ENCODE results near the gene SMYD2.
"Not testable (repeated sequence)": the region's sequence is repeated elsewhere in the genome, so short reads cannot be mapped to it uniquely, and the experiment has no call there.

Gene SMYD2

DNA sequence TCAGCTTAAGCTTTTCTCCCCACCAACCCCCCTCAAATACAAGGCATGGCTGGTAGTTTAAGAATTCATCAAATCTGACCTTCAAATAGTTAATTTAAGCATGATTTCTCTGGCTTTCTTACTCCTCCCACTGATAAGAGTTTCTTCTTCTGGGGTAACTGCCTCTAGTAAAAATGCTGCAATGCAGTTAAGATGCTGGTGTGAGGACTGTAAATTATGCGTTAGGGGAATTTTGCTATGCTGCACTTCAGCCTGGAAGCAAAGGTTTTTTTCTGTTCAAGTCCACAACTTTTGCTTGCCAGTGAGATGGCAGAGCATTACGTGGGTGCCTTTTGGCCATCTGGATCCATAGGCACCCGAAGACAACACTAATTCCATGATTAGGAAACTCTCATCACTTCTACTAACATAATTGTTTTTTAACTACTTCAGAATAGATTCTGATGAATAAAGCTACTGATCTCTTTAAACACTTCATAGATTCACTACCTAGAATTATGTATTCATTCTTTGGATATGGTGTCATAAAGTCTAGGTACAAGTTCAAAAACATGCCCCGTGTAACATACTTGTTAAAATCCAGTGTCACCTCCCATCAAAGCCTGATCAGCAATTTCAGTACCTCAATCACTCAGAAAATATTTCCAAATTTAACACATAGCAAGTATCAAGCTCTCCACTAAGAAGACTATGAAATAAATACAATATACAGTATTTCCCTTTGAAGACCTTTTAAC is 8.8 kb upstream of the SMYD2 start:
- no peak for DNase-seq (ENCODE audit: low read depth)

DNA sequence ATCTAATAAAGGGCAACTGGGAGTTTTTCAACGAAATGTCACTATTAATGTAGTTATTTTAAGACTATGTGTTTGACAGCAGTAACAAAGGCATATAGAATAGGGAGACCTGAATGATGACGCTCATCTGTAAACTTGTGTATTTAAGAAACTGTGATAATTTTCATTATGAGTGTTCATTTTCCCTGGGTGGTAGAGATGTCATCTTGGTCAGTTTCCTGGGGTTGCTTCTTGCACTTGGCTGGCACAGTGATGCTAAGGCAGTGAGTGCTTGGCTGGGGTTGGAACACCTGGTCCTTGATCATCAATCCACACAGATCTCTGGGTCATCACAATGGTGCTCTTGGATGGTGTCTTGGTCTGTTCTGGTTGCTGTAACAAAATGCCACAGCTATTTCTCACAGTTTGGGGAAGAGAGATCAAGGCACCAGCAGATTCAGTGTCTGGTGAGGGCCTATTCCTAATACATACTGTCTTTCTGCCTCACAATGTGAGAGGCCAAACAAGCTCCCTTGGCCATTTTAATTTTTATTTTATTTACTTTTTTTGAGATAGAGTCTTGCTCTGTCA is 7.9 kb upstream of the SMYD2 start:
- DNase-seq (ENCODE audit: low read depth): no peak

DNA sequence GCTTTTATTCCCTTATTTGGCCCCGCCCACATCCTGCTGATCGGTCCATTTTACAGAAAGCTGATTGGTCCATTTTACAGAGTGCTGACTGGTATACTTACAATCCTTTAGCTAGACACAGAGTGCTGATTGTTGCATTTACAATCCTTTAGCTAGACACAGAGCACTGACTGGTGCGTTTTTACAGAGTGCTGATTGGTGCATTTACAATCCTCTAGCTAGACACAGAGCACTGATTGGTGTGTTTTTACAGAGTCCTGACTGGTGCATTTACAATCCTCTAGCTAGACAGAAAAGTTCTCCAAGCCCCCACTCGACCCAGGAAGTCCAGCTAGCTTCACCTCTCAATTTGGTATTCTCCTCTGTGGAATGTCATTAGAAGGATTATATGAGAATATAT is 5.3 kb upstream of the SMYD2 start:
- DNase-seq (ENCODE audit: low read depth): not testable (repeated sequence)

DNA sequence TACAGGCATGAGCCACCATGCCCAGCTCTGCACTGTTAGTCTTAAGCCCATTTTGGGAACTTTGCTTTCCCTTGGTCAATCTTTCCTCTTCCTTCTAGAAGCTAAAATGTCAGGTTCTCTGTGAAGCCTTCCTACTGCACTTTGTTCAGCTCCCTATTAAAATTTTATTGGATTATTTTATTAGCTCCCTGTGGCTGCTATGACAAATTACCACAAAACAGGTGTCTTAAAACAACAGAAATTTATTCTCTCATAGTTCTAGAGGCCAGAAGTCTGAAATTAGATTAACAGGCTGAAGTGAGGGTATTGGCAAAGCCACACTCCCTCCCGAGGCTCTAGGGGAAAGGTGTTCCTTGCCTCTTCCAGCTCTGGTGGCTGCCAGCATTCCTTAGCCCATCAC is 4.2 kb upstream of the SMYD2 start:
- DNase-seq (ENCODE audit: low read depth): no peak

DNA sequence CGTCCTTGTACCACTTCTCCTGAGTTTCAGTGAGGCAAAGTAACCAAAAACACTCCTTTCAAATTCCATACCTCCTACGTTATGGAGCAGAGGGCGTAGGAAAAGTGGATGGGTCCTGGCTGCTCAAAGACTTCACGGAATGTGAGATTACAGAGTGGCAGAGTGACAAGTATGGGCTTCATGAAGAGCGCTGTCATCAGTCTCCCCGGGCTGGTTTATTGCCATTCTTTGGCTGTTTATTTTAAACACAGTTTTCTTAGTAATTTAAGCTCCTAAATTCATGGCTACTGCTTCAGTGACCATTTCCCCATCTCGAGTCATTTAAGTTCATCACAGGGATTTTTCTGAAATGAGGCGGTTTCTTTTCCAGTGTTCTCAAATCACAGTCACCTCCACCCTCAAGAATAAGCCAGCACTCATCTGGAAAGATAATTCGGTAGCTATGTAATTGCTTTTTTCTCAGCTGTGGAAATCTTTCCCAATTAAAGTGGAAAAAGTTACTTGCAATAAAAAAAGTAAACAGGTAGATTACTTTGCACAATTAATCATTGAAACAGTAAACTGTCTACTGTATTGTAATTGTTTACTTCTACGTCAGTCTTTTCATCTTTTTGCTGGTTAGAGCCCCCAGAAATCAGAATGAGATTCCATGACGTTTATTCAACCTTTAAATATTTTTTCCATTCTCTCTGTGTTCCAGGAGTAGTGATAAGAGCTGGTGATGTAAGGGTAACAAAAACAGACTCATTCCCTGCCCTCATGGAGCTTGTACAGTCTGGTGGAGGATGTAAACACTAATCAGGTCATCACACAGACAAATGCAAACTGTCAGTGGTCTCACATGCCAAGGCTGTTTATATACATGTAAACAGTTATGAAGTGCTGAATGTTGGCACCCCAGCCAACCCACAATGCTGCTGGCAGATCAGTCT is 3.0 kb upstream of the SMYD2 start:
- DNase-seq (ENCODE audit: low read depth): no peak

DNA sequence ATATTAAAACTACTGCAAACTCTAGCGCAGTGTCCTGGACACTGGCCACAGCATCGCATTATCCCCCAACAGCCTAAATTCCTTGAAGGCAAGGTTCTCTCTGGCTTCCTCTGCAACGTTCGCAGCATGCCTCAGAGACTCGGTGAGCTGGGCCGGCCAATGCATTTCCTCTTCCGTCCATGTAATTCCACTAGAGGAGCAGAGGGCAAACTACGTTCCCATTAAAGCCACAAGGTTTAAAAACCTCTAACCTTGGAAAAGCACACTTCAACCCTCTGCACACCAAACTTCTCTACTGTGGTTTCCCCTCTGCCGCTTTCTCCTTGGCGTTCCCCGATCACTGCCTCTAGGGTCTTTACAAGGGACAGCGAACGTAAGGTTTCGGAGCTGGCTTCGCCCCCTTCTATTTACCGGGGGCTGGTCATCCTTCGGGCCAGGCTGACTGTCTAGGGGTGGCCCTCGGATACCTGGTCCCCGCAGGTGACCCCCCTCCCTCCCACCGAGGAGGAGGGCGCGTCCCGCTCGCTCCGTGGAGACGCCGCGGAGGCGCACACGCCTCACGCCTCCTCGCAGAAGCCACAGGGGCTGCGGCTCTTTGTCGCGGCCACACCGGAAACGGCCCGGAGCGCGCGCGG is 456 bp upstream of the SMYD2 start:
- DNase-seq (ENCODE audit: low read depth): no peak

DNA sequence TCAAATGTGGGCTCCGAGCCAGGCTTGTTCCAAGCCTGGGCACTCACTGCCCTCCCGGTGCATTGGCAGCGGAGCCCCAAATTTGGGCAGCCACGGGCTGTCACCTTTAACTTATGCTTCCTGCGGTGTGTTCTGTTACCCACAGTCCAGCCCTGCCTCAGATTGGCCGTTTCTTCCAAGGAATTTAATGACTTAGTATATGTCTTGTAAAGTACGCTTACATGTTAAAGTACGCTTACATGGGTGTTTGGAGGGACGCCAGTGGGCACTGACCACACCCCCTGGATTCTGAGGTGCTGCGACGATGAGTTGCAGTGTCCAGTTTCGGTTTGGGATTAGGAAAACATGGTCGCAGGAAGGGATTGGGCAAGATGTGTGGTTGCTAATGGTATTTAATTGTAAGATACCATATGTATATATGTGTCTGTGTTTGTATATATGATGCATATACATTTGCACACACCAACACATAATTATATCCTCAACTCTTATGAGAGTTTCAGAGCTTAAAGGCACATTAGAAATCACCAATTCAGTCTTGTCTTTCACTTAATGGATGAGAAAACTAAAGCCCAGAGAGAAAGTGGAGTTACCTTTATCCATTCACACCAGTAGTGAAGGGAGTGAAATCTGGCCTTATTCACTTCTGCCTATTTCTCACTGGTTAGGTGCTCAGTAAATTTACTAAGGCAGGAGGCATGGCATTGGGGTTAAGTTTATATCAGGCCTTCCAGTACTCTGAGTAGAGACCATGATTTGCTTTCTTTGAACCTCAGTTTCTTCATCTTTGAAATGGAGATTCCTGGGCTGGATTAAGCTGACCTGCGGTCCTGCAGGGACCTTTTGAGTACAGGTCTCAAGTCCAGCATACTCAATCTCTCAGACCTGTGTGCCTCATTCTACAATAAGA is 1.0 kb downstream of the SMYD2 start:
- DNase-seq (ENCODE audit: low read depth): peak; percentile 23

DNA sequence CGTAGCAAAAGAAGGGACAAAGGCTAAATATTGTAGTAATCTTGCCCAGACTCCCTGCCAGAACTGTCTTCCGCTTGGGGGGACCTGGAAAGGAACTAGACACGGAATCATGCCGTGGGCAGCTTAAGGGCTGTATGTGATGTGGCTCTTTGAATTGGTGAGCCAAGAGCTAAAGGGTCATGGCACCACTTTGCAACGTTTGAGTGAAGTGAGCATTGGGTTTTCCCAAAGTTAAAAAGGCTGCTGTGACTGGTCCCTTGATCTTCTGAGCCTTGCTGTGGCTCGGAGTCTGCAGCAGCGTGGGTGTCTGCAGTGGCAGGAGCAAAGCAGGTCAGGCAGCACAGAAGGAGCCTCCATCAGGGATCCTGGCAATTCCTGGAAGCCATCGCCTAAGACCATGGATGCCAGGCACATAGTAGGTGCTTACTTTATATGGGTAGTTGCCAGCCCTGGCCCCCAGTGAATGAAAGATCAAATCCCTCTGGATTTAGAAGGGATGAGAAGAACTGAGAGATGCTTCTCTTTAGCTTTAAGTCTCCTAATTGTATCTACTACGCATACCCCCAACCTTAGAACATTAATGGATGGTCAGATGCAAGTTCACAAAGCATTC is 1.8 kb downstream of the SMYD2 start:
- DNase-seq (ENCODE audit: low read depth): no peak

DNA sequence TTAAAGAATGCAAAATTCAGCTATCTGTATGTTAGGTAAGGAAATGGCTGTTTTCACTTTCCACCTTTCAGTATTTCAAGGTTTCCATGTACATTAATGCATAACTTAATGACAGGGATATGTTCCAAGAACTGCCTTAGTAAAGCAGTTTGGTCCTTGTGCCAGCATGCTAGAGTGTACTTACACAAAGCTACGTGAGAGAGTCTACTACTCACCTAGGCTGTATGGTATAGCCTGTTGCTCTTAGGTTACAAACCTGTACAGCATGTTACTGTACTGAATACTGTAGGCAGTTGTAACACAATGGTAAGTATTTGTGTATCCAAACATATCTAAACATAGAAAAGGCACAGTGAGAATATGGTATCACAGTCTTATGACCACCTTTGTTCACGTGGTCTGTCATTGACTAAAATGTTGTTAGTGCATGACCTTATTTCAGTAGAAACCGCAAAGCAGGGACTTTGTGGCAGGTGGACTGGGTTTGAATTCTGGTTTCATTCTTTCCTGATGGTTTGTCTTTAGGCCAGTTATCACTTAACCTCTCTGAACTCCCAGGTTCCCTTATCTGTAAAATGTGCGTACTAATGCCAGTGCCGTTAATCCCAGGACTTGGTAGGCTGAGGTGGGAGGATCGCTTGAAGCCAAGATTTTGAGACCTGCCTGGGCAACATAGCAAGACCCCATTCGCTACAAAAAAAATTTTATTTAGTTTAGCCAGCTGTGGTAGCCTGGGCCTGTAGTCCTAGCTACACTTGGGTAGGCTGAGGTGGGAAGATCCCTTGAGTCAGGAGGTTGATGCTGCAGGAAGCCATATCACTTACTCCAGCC is 4.9 kb downstream of the SMYD2 start:
- no peak for DNase-seq (ENCODE audit: low read depth)

DNA sequence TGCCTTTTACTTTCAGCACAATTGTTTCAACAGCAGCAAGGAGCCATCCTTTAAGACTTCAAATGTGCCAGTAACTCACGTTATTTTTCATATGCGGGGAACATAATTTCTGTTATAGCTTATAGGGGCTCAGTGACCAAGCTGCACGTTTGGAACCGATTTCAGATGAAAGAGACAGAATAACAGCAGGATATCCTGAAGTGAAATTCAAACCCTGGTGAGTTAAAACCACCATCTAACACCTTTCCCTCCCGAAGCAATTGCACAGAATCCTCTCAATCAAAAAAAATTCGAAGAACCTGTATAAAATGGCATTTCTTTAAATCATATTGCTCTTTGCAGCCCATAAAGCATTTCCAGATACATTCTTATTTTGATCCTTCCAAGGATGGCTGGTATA is 6.9 kb downstream of the SMYD2 start:
- no peak for DNase-seq (ENCODE audit: low read depth)

DNA sequence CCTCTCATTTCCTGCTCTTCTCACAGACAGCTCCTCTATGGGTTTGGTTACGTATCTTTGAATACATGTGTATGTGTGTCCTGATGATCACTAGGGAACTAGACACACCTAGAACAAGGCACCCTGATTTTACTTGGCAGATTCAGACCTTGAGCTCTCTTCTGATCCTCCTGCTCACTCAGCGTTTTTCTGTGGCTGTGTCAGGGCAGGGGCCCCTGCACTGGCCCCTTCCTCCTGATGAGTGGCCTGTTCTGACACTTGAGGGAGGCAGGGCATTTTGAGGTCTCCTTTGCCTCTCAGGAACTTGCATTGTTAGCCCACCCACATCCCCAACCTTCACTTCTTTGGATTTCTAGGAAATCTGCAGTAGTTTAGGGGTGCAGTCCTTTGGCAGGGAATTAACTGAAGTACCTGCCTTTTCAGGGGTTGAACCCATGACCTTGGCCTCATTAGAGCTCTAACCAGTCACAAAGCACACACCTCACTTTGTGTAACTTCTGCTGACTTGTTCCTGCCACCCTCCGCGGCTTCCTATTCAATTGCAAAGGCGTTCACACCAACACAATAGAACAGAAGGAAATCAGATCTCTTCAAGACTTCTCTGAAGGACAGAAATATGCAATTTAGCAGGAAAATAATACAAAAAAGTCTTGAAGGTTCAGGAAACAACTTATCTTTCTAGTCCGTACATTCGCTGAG is 8.8 kb downstream of the SMYD2 start:
- no peak for DNase-seq (ENCODE audit: low read depth)

DNA sequence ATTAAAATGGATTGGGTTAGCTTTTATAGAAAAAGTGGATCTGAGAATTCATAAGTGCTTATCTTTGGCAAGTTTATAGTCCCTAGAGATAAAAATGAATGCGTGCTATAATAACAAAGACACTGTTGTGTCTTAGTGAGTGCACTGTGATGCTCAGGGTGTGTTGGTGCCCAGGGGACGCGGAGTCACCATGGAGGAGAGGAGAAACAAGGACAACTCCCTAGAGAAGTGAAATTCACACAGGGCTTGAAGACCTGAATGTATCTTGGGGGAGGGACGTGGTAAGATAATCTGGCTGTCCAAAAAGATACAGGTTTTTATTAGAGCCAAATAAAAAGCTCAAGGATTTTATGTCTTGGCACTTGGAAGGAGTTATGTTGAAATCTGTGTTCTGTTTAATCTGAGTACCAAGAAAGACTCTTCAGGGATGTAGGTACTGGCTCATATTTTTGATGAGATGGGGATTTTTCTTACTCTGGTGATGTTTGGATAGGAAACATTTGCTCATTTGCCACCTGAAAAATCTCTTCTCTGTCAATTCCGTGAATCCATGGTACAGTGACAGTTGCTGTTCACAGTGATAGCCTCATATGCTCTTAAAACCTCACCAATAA is 9.6 kb downstream of the SMYD2 start:
- no peak for DNase-seq (ENCODE audit: low read depth)

DNA sequence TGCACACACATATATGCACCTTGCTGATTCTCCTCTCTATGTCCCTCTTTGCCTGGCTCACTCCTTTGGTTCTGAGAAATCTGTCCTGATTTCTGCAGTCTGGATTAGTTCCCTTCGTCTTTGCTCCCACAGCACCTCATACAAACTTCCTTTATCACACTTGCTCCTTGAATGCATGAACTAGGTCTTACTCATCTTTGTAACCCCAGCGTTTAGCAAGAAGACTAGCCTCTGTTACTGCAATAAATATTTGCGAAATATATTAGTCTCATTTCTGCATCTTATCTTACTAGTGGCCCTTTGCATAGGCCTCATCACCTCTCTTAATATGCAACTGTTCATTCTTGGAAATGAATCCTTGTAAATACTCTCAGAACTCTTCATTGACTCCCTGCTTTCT is 11.4 kb downstream of the SMYD2 start:
- DNase-seq (ENCODE audit: low read depth): no peak

DNA sequence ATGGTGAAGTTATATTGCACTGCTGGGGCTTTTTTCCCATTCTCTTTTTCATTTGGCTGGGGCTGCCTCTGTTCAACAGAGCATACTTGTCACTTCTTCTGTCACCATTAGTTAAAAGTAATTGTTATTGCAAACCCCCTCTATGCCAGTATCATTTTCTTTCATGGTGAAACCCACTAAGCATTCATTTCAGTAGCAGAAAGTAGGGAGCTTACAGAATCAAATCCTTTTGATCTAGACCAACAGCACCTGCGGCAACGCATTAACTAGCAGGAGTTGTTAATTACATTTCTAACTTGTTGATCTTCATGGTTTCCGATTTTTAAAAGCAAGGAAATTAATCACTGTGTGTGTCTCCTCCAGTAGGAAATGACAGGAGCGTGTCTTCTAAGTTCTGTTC is 15.0 kb downstream of the SMYD2 start:
- DNase-seq (ENCODE audit: low read depth): no peak

DNA sequence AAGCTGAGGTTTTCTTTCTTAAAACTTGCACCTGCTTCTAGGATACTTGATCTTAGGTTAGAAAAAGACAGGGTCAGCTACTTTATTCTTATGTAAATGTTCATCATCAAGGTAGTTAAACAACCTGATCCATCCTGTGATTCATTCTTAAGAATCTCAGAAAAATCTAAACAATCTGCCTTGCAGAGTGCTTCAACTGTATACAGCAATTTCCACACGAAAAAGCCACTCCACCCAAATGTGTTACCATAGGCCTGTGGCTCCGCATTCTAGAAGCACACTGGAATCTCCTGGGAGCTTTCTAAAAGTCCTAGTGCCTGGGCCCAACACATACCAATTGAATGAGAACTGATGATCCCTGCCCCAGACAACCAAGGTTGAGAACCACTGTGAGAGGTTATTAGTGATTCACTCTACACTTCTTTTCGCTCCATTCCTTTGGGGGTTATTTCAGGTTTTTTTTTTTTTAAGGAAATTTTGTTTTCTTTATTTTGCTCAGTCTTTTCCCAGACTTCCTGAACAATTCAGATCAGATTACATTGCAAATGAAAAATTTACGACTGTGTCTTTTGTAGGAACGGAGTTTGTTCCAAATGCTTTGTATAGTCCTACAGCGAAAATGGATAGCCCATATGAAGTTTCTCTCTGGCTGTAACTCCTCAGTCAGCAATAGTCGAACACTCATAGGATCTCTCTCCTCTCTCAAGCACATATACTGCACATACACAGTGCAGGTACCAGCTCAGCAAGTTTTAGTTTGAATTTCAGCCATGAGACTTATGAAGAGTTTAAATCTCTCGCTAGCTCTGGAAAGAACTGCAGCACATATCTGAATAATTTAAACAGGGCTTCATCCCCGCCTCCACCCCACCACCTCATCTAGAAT is 16.1 kb downstream of the SMYD2 start:
- DNase-seq (ENCODE audit: low read depth): peak; percentile 67

DNA sequence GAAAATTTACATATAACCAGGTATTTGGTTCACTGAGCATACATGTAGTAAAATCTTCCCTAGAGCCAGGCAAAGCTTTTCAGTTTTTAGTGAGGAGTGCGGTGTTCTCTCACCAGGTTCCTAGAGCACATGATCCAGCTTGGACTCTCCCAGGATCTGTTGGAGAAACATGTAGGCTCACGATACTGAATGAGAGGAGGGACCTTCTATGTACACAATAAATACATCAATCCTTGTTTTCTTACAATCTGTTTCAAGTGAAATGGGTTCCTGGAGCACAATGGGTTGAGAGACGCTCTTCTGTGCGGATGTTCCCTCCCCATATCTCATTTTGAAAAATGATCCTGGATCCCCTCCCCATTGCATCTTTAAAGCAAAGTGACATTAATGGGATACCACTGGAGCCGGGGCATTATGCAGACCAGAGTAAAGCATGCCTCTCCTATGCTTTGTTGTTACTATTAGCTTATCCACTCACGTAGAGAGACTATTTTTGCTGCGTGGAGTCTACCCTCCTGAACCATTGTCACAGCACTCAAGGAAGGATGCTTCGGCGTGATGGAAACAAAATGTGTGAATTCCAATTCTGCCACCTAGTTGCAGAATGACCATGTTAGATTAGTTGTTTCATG is 19.3 kb downstream of the SMYD2 start:
- no peak for DNase-seq (ENCODE audit: low read depth)

DNA sequence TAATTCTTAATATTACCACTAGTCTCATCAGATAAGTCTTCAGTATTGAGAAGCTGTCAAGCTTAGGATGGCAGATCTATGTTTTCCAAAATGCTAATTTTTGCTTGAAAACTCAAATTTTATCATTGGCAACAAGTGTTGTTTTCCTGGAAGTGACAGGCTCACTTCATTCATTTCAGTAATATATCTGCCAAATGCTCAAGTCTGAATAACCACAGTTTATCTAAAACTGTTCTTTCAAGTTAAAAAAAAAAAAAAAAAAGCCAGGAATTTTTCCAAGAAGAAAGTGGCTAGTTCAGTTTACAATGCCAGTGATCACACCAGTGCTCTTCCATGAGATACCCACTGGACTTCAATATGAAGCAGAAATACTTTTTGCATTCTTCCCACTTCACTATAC is 20.6 kb downstream of the SMYD2 start:
- DNase-seq (ENCODE audit: low read depth): no peak

Data from GM04504 (cell line).